Smooth muscle cell of the brain vasculature (primary cell): ENCODE results near the gene SEPTIN5.
"Not testable (repeated sequence)": the region's sequence is repeated elsewhere in the genome, so short reads cannot be mapped to it uniquely, and the experiment has no call there.

Source experiments
- DNase-seq: peaks from one replicate; pipeline ENCODE4 v3.0.0-alpha.2; 2012; ENCODE audit warnings: low read depth, low spot score

Gene SEPTIN5

GRCh38 chr22:19720150-19720827, 6.0 kb downstream of the SEPTIN5 start:
- no peak for DNase-seq

- DNase-seq = no peak
These were observed 6.7 kb downstream of the SEPTIN5 start for GRCh38 chr22:19720999-19721329.

- no peak for DNase-seq
These were observed 7.3 kb downstream of the SEPTIN5 start for GRCh38 chr22:19721330-19722177.

- DNase-seq = no peak
These were observed 8.1 kb downstream of the SEPTIN5 start for GRCh38 chr22:19722178-19722981.

GRCh38 chr22:19722982-19723231, 8.6 kb downstream of the SEPTIN5 start:
- no peak for DNase-seq

GRCh38 chr22:19723232-19723982, 9.1 kb downstream of the SEPTIN5 start, which contains the start of gene GP1BB:
Gene GP1BB (plus strand): TSS chr22:19723539. CDS start chr22:19723570, 31 bp downstream.
- no peak for DNase-seq

- DNase-seq = no peak
These were observed 9.9 kb downstream of the SEPTIN5 start for GRCh38 chr22:19723983-19724827.

GRCh38 chr22:19724927-19725661, 10.8 kb downstream of the SEPTIN5 start:
- DNase-seq = no peak

GRCh38 chr22:19726064-19726788, 11.9 kb downstream of the SEPTIN5 start:
- not testable (repeated sequence) for DNase-seq

GRCh38 chr22:19727310-19728150, 13.2 kb downstream of the SEPTIN5 start:
- no peak for DNase-seq

GRCh38 chr22:19728271-19728670, 14.0 kb downstream of the SEPTIN5 start:
- no peak for DNase-seq

- DNase-seq = no peak
These were observed 14.5 kb downstream of the SEPTIN5 start for GRCh38 chr22:19728836-19729235.

GRCh38 chr22:19729507-19729906, 15.2 kb downstream of the SEPTIN5 start:
- DNase-seq = no peak

- no peak for DNase-seq
These were observed 15.9 kb downstream of the SEPTIN5 start for GRCh38 chr22:19730198-19730597.

- peak; percentile 53 for DNase-seq
These were observed 16.5 kb downstream of the SEPTIN5 start for GRCh38 chr22:19730655-19731360.

GRCh38 chr22:19731361-19732135, 17.2 kb downstream of the SEPTIN5 start:
- no peak for DNase-seq
